ENCODE results near the gene OPCML. TPM values are rescaled to one million over a fixed set of nuclear protein-coding genes. Genes with fewer than 3 reads are reported as not detected.

OPCML gene
- total and polyA plus RNA-seq, 4 donors: under 0.01 to 1.3 (median 0.88) TPM; not detected in 1

DNA sequence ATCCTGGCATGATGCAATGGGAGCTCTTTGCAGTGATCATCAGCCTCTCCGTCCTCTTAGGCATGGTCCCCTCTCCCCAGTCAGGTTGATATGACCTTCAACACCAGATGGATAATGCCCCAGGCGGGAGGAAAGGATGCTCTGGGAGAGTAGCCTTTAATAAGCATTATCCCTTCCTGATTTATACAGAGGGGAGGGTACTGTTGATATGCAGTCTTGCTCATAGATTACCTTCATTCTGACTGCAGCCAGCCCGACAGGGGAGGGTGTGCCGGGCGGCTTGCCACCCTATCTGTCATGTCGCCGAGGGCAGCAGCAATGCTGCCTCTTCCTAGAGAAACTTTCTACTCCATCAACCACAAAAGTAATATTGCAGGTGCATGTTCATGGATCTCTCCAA lies 497.4 kb downstream of the OPCML start:
- 78 to 82% methylated on average over 7 of the region's 7 CpGs for WGBS, 2 donors

DNA sequence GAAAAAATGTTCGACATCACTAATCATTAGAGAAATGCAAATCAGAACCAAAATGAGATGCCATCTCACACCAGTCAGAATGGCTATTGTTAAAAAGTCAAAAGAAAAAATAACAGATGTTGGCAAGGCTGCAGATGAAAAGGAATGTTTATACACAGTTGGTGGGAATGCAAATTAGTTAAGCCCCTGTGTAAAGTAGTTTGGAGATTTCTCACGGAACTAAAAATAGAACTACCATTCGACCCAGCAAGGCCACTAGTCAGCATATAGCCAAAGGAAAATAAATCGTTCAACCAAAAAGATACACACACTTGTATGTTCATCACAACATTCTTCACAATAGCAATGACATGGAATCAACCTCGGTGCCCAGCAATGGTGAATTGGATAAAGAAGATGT lies 503.2 kb downstream of the OPCML start:
- intact Hi-C loops (cut with DNase I): no loop called here
- DNase-seq (no peak), ATAC-seq (ENCODE audit: low FRiP score) (no peak)
- Histone ChIP-seq H3K27ac (ENCODE audit: low read depth in 1 of 2, low read length in 2 of 2) (no peak overlapping the region), H3K4me1 (ENCODE audit: control insufficient read depth in 1 of 2, insufficient read depth in 2 of 2, low read length in 2 of 2) (no peaks in the 10 kb centered on the region), H3K36me3 (ENCODE audit: control insufficient read depth in 1 of 2, insufficient read depth in 2 of 2, low read length in 1 of 2) (no peaks in the 10 kb centered on the region), H3K27me3 (ENCODE audit: control insufficient read depth in 1 of 2, insufficient read depth in 2 of 2, low read length in 1 of 2) (peaks cover 0 to 1% of the 10 kb centered on the region in 2 donors), H3K4me3 (ENCODE audit: low read length in 2 of 2) (no peak overlapping the region), H3K9me3 (ENCODE audit: control insufficient read depth, low read length) (no peaks in the 10 kb centered on the region)
- WGBS, 2 donors: 34 to 39% methylated on average over 5 of the region's 5 CpGs

More for the DNA sequence above, 497.4 kb downstream of the OPCML start:
- Histone ChIP-seq H3K36me3 (ENCODE audit: control insufficient read depth in 1 of 2, insufficient read depth in 2 of 2, low read length in 1 of 2) (no peaks in the 10 kb centered on the region), H3K27me3 (ENCODE audit: control insufficient read depth in 1 of 2, insufficient read depth in 2 of 2, low read length in 1 of 2) (no peaks in the 10 kb centered on the region), H3K4me3 (ENCODE audit: low read length in 2 of 2) (no peak overlapping the region), H3K4me1 (ENCODE audit: control insufficient read depth in 1 of 2, insufficient read depth in 2 of 2, low read length in 2 of 2) (no peaks in the 10 kb centered on the region), H3K9me3 (ENCODE audit: control insufficient read depth, low read length) (no peaks in the 10 kb centered on the region), H3K27ac (ENCODE audit: low read depth in 1 of 2, low read length in 2 of 2) (no peak overlapping the region)
- intact Hi-C loops (cut with DNase I): no loop called here
- ATAC-seq (ENCODE audit: low FRiP score): no peak
- no peak for DNase-seq

DNA sequence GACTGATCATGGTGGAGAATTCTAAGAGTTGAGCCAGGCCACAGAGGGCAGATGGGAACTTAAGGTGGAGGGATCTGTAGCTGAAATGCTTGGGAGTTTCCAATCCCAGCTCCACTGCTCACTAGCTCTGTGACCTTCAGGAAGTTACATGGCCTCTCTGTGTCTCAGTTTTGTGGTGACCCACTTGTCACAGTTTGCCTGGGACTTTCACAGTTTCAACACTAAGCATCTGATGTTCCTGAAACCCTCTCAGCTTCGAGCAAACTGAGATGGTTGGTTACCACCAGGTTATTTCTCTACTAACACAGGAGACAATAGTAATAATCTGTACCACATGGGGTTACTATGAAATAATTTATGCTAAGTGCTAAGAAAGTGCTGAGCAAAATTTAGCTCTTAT lies 505.3 kb downstream of the OPCML start:
- H3K27me3 ChIP-seq (ENCODE audit: control insufficient read depth in 1 of 2, insufficient read depth in 2 of 2, low read length in 1 of 2): peaks cover 0 to 1% of the 10 kb centered on the region in 2 donors
- intact Hi-C loops (cut with DNase I): no loop called here
- H3K4me1 ChIP-seq (ENCODE audit: control insufficient read depth in 1 of 2, insufficient read depth in 2 of 2, low read length in 2 of 2): no peaks in the 10 kb centered on the region

DNA sequence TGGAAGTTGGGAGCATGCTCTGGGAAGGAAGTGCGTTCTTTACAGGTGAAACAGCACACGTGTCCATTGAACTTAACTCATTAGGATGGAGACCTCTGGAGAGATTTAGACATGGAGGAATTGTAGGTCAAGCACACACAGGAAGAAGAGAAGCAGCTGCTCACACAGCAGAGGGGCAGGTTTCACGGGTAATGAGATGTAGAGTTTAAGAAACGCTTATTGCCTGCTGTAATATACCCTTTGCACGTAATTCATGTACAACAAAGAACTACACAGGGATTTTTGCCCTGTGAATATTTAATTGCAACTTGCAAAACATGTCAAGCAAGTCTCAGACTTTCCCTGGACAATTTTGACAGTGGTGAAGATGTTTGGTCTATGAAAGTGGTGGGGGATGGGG lies 508.0 kb downstream of the OPCML start:
- 79 to 84% methylated on average over 5 of the region's 5 CpGs for WGBS, 2 donors
- ATAC-seq (ENCODE audit: low FRiP score): no peak
- DNase-seq: no peak

More for the DNA sequence above, 505.3 kb downstream of the OPCML start:
- Histone ChIP-seq H3K9me3 (ENCODE audit: control insufficient read depth, low read length) (peaks cover 1% of the 10 kb centered on the region), H3K36me3 (ENCODE audit: control insufficient read depth in 1 of 2, insufficient read depth in 2 of 2, low read length in 1 of 2) (no peaks in the 10 kb centered on the region), H3K4me3 (ENCODE audit: low read length in 2 of 2) (no peak overlapping the region), H3K27ac (ENCODE audit: low read depth in 1 of 2, low read length in 2 of 2) (no peak overlapping the region)
- ATAC-seq (ENCODE audit: low FRiP score): no peak
- no peak for DNase-seq
- WGBS, 2 donors: 74 to 85% methylated on average over 1 of the region's 1 CpG

DNA sequence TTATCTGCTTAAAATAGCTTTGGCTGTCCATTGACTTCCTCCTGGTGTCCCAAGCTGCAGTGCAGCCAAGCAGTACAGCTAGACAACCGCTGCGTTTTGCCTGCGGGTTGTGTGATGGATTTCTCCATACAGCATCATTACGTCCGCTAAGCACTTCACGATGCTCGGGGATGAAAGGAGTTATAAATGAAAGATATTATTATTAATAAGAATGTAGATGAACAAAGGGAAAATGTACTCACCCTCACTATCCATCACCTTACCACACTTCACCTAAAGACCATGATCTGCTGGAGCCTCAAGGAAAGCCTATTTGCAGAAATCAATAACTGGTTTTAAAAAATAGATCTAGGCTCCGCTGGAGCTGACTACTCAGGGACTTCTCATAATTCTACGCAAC lies 509.1 kb downstream of the OPCML start:
- peaks cover 2% of the 10 kb centered on the region for H3K9me3 ChIP-seq (ENCODE audit: control insufficient read depth, low read length)
- ATAC-seq (ENCODE audit: low FRiP score): no peak
- H3K36me3 ChIP-seq (ENCODE audit: control insufficient read depth in 1 of 2, insufficient read depth in 2 of 2, low read length in 1 of 2): no peaks in the 10 kb centered on the region
- no peak for DNase-seq
- intact Hi-C loops (cut with DNase I): no loop called here
- H3K4me3 ChIP-seq (ENCODE audit: low read length in 2 of 2): no peak overlapping the region
- no peaks in the 10 kb centered on the region for H3K4me1 ChIP-seq (ENCODE audit: control insufficient read depth in 1 of 2, insufficient read depth in 2 of 2, low read length in 2 of 2)
- 91 to 92% methylated on average over 9 of the region's 9 CpGs for WGBS, 2 donors
- peaks cover 0 to 1% of the 10 kb centered on the region in 2 donors for H3K27me3 ChIP-seq (ENCODE audit: control insufficient read depth in 1 of 2, insufficient read depth in 2 of 2, low read length in 1 of 2)
- H3K27ac ChIP-seq (ENCODE audit: low read depth in 1 of 2, low read length in 2 of 2): no peak overlapping the region

More for the DNA sequence above, 508.0 kb downstream of the OPCML start:
- Histone ChIP-seq H3K27me3 (ENCODE audit: control insufficient read depth in 1 of 2, insufficient read depth in 2 of 2, low read length in 1 of 2) (peaks cover 0 to 1% of the 10 kb centered on the region in 2 donors), H3K4me1 (ENCODE audit: control insufficient read depth in 1 of 2, insufficient read depth in 2 of 2, low read length in 2 of 2) (no peaks in the 10 kb centered on the region), H3K36me3 (ENCODE audit: control insufficient read depth in 1 of 2, insufficient read depth in 2 of 2, low read length in 1 of 2) (no peaks in the 10 kb centered on the region), H3K4me3 (ENCODE audit: low read length in 2 of 2) (no peak overlapping the region), H3K9me3 (ENCODE audit: control insufficient read depth, low read length) (peaks cover 2% of the 10 kb centered on the region), H3K27ac (ENCODE audit: low read depth in 1 of 2, low read length in 2 of 2) (no peak overlapping the region)
- intact Hi-C loops (cut with DNase I): no loop called here

DNA sequence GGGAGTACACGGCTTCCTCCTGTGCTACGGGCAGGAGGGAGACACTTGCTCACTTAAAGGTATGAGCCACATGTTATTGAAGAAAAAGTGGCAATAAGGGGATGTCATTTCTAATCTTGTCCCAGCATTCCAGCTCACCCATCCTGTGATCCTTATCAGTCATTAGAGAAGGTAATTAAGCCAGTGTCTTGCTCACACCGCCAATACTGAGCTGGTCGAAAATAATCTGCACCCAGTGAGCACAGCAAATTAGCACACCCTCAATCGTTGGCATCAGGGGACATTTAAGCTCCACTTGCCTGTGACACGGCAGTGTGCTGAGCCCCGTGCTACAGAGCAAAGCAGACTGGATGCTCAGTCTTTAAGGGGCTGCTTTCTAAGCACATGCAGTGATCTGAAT lies 510.7 kb downstream of the OPCML start:
- DNase-seq (no peak), ATAC-seq (ENCODE audit: low FRiP score) (no peak)
- Histone ChIP-seq H3K27me3 (ENCODE audit: control insufficient read depth in 1 of 2, insufficient read depth in 2 of 2, low read length in 1 of 2) (no peaks in the 10 kb centered on the region), H3K4me3 (ENCODE audit: low read length in 2 of 2) (no peak overlapping the region), H3K9me3 (ENCODE audit: control insufficient read depth, low read length) (peaks cover 2% of the 10 kb centered on the region), H3K36me3 (ENCODE audit: control insufficient read depth in 1 of 2, insufficient read depth in 2 of 2, low read length in 1 of 2) (no peaks in the 10 kb centered on the region), H3K27ac (ENCODE audit: low read depth in 1 of 2, low read length in 2 of 2) (no peak overlapping the region), H3K4me1 (ENCODE audit: control insufficient read depth in 1 of 2, insufficient read depth in 2 of 2, low read length in 2 of 2) (no peaks in the 10 kb centered on the region)
- 63 to 73% methylated on average over 7 of the region's 7 CpGs for WGBS, 2 donors
- intact Hi-C loops (cut with DNase I): no loop called here

DNA sequence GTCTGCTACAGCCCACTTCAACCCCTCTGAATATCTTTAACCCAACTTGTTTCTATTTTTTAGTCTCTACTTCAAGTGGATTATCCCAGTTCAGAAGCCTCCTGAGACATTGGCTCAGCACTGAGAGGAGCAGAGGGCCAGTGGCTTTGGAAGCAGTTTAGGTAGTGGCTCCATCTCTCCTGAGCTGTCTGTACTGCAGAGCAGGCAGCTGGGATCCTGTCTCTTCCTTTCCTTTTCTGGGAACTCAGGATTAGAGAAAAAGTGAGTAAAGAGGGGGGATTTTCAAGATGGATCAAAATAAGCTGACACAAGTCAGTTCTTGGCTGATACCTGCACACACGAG lies 512.0 kb downstream of the OPCML start:
- DNase-seq (no peak), ATAC-seq (ENCODE audit: low FRiP score) (no peak)
- H3K4me1 ChIP-seq (ENCODE audit: control insufficient read depth in 1 of 2, insufficient read depth in 2 of 2, low read length in 2 of 2): no peaks in the 10 kb centered on the region
- intact Hi-C loops (cut with DNase I): no loop called here
- H3K27me3 ChIP-seq (ENCODE audit: control insufficient read depth in 1 of 2, insufficient read depth in 2 of 2, low read length in 1 of 2): no peaks in the 10 kb centered on the region
- H3K27ac ChIP-seq (ENCODE audit: low read depth in 1 of 2, low read length in 2 of 2): no peak overlapping the region
- peaks cover 2% of the 10 kb centered on the region for H3K9me3 ChIP-seq (ENCODE audit: control insufficient read depth, low read length)
- H3K36me3 ChIP-seq (ENCODE audit: control insufficient read depth in 1 of 2, insufficient read depth in 2 of 2, low read length in 1 of 2): no peaks in the 10 kb centered on the region
- H3K4me3 ChIP-seq (ENCODE audit: low read length in 2 of 2): no peak overlapping the region
- WGBS, 2 donors: 6 to 8% methylated on average over 1 of the region's 1 CpG

DNA sequence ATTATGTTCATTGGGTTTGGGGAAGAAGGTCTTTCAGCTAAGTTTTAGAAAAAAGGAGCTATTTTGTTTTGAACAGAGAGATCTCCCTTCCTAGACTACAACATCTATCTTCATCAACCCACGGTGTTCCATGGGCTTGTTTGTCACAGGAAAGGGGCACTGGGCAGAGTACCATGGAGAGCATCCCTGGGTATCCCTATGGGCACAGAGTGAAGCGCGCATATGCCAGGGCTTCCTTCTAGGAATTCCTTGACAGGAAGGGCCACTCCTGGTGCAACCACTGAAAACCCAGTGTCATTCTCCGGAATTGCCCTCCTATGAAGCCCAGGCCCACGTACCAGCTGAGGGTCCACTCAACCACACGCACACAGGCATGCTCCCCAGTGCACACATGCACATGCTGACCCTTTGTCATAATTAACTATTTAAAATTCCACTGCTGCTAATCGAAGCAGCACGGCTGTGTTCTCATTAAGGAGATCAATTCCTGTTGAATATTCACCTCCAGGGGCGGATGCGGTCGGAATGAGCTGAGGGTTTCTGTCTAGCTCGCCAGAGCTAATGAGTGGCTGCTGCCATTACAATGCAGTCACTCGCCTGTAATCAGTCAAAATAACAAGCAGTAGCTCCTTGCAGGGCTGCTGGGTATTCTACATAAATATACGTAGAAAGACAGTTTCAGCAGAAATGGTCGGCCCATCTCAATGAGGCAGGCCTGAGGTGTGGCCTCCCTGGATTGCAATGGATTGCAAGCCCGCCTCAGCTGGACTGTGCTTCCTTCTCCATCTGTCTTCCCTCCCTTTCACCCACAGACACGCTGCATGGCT lies 512.5 kb downstream of the OPCML start:
- ATAC-seq (ENCODE audit: low FRiP score): no peak
- H3K4me1 ChIP-seq (ENCODE audit: control insufficient read depth in 1 of 2, insufficient read depth in 2 of 2, low read length in 2 of 2): no peaks in the 10 kb centered on the region
- no peak for DNase-seq
- intact Hi-C loops (cut with DNase I): no loop called here
- H3K27ac ChIP-seq (ENCODE audit: low read depth in 1 of 2, low read length in 2 of 2): no peak overlapping the region
- 75 to 83% methylated on average over 17 of the region's 17 CpGs for WGBS, 2 donors
- H3K4me3 ChIP-seq (ENCODE audit: low read length in 2 of 2): no peak overlapping the region
- no peaks in the 10 kb centered on the region for H3K36me3 ChIP-seq (ENCODE audit: control insufficient read depth in 1 of 2, insufficient read depth in 2 of 2, low read length in 1 of 2)
- H3K27me3 ChIP-seq (ENCODE audit: control insufficient read depth in 1 of 2, insufficient read depth in 2 of 2, low read length in 1 of 2): no peaks in the 10 kb centered on the region
- peaks cover 2% of the 10 kb centered on the region for H3K9me3 ChIP-seq (ENCODE audit: control insufficient read depth, low read length)

DNA sequence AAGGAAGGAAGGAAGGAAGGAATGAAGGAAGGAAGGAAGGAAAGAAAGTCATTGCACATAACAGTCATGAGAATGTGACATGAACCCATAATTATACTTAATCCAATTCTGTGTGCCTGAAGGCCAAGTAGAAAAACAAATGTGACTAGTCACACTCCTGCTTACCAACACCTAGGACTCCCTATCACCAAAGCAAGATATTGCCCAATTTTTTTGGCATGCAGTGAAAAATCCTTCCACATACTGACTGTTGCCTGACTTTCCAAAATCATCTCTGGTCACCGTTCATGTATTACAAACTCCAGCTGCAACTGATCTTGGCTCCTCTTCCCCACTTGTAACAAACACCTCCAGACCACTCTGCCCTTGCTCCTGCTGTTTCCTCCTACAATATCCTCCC lies 516.8 kb downstream of the OPCML start:
- intact Hi-C loops (cut with DNase I): no loop called here
- H3K4me1 ChIP-seq (ENCODE audit: control insufficient read depth in 1 of 2, insufficient read depth in 2 of 2, low read length in 2 of 2): no peaks in the 10 kb centered on the region
- DNase-seq (no peak), ATAC-seq (ENCODE audit: low FRiP score) (no peak)
- H3K27me3 ChIP-seq (ENCODE audit: control insufficient read depth in 1 of 2, insufficient read depth in 2 of 2, low read length in 1 of 2): no peaks in the 10 kb centered on the region
- H3K9me3 ChIP-seq (ENCODE audit: control insufficient read depth, low read length): peaks cover 1% of the 10 kb centered on the region
- 84 to 86% methylated on average over 1 of the region's 1 CpG for WGBS, 2 donors
- H3K27ac ChIP-seq (ENCODE audit: low read depth in 1 of 2, low read length in 2 of 2): no peak overlapping the region
- H3K36me3 ChIP-seq (ENCODE audit: control insufficient read depth in 1 of 2, insufficient read depth in 2 of 2, low read length in 1 of 2): no peaks in the 10 kb centered on the region
- H3K4me3 ChIP-seq (ENCODE audit: low read length in 2 of 2): no peak overlapping the region
